SJCRH30 (cell line): ENCODE data around the gene PPP1R9B. TPM values are rescaled to one million over a fixed set of nuclear protein-coding genes. Genes with fewer than 3 reads are reported as not detected.

Source experiments
- DNase-seq, 2 experiments: peaks; one replicate each; pipeline ENCODE4 v3.0.0-alpha.2; 2015 to 2020
- H3K27ac ChIP-seq: fragments of 250-450 bp; sonication (Bioruptor Pico); 2 replicates; pipeline ENCODE4 v1.5.1; 2020; ENCODE audit warnings: mild to moderate bottlenecking, moderate library complexity
- H3K27me3 ChIP-seq: fragments of 250-450 bp; sonication (Bioruptor Pico); 2 replicates; pipeline ENCODE4 v1.5.1; 2020; ENCODE audit warnings: mild to moderate bottlenecking, moderate library complexity
- H3K36me3 ChIP-seq: fragments of 250-450 bp; sonication (Bioruptor Pico); 2 replicates; pipeline ENCODE4 v1.5.1; 2020; ENCODE audit warnings: mild to moderate bottlenecking, moderate library complexity
- H3K4me1 ChIP-seq: fragments of 250-450 bp; sonication (Bioruptor Pico); 2 replicates; pipeline ENCODE4 v1.5.1; 2020; ENCODE audit warnings: mild to moderate bottlenecking, moderate library complexity
- H3K4me3 ChIP-seq: fragments of 250-450 bp; sonication (Bioruptor Pico); 2 replicates; pipeline ENCODE4 v1.5.1; 2020; ENCODE audit warnings: mild to moderate bottlenecking, moderate library complexity
- H3K9me3 ChIP-seq: fragments of 250-450 bp; sonication (Bioruptor Pico); replicated peaks from 2 replicates; pipeline ENCODE4 v1.5.1; 2020; ENCODE audit warnings: mild to moderate bottlenecking, moderate library complexity
- total RNA-seq: library from RNA; depleted of rRNA; stranded (reverse); fragments of >200 nt; shearing (Covaris generic); gene quantifications from 2 replicates; pipeline ENCODE4 v1.2.3, GENCODE V29; 2014; rRNA removed

Gene PPP1R9B, protein sequence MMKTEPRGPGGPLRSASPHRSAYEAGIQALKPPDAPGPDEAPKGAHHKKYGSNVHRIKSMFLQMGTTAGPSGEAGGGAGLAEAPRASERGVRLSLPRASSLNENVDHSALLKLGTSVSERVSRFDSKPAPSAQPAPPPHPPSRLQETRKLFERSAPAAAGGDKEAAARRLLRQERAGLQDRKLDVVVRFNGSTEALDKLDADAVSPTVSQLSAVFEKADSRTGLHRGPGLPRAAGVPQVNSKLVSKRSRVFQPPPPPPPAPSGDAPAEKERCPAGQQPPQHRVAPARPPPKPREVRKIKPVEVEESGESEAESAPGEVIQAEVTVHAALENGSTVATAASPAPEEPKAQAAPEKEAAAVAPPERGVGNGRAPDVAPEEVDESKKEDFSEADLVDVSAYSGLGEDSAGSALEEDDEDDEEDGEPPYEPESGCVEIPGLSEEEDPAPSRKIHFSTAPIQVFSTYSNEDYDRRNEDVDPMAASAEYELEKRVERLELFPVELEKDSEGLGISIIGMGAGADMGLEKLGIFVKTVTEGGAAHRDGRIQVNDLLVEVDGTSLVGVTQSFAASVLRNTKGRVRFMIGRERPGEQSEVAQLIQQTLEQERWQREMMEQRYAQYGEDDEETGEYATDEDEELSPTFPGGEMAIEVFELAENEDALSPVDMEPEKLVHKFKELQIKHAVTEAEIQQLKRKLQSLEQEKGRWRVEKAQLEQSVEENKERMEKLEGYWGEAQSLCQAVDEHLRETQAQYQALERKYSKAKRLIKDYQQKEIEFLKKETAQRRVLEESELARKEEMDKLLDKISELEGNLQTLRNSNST
- 32.1 TPM in 2 replicates for total RNA-seq

DNA sequence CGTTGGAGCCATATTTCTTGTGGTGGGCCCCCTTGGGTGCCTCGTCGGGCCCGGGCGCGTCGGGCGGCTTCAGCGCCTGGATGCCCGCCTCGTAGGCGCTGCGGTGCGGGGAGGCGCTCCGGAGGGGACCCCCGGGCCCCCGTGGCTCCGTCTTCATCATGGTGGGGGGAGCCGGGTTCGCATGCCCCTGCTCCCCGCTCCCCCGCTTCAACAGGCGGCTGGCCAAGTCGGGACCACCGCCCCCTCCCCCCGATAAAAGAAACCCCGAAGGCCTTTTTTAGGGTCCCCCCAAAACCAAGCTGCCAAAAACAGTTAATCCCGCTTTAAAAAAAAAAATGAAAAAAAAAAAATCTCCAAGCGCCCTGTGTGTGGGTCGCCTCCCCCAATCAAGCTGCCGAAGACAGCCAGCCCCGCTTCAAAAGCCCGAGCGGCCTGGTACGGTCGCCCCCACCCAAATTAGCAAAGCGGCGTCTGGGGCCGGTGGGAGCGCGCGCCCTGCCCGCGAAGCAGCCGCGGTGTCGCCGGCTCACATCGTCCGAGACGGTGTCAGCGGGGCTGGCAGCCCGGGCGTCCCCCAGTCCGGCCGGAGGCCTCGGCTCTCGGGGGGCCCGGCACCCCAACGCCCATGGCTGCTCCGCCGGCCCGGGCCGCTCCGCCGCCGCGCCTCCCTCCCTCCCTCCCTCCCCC is at the start of gene PPP1R9B:
Gene PPP1R9B, minus strand, starts transcription at position 324 of the 687 bp plus-strand sequence. Its CDS starts 164 bp downstream, at position 160.
- Histone ChIP-seq H3K27me3 (no peaks in the 10 kb centered on the region), H3K4me1 (peaks cover 12% of the 10 kb centered on the region), H3K9me3 (no peaks in the 10 kb centered on the region), H3K27ac (peak within 1 kb of the TSS; percentile 56), H3K4me3 (peak within 1 kb of the TSS; percentile 91), H3K36me3 (no peaks in the 10 kb centered on the region)
- DNase-seq: no peak

DNA sequence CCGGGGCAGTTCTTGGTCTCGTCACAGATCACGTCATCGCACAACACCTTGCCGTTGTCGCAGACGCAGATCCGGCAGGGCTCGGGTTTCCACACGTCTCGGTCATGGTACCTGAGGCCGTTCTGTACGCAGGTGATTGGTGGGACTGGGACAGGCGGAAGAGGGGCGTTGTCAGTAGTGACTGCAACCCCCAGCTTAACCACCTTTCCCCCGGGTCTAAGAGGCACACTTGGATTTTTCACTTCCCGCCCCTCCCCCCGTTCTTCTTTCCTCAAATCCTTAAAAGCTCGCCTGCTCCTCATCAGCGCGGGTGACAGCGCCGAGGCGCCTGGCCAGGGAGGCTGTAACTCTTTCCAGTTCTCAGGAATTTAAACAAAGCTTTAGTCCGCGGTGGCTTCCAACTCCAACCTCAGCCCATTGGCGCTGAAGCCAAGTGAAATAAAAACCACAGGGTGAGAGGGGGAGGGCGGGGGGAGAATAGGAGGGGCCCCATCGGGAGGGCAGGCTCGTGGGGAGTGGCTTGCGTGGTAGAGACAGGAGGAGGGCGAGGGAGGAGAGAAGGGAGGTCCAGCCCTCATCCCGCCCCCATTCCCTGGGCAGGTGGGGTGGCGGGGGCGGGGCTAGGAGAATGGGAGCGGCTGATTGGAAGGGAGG is 49.5 kb upstream of the PPP1R9B start:
- Histone ChIP-seq H3K36me3 (no peaks in the 10 kb centered on the region), H3K4me1 (peaks cover 21% of the 10 kb centered on the region), H3K27ac (no peak overlapping the region)

DNA sequence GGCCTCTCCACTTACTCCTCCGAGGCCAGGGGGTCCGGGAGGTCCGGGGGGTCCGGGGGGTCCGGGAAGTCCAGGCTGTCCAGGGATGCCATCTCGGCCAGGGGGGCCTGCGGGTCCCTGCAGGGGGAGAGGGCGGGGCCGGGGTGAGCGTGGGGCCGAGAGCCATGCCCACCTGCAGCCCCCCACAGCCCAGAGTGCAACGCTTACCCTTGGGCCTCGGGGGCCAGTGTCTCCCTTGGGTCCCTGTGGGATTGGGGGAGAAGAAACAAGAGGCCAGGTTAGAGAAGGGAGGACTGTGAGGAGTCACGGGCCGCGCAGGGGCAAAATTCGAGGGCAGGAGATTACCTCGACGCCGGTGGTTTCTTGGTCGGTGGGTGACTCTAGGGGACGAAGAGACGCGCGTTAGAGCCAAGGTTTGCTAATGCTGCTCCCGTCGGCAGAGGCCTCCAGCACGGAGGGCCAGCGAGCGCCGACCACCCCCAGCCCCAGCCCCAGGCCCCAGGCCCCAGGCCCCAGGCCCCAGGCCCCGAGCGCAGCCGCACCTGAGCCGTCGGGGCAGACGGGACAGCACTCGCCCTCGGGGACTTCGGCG is 48.8 kb upstream of the PPP1R9B start:
- H3K4me3 ChIP-seq: no peak overlapping the region
- H3K36me3 ChIP-seq: no peaks in the 10 kb centered on the region
- H3K9me3 ChIP-seq: no peaks in the 10 kb centered on the region
- DNase-seq: no peak
- peaks cover 21% of the 10 kb centered on the region for H3K4me1 ChIP-seq
- H3K27me3 ChIP-seq: peaks cover 8% of the 10 kb centered on the region
- no peak overlapping the region for H3K27ac ChIP-seq

More for the DNA sequence above, 49.5 kb upstream of the PPP1R9B start:
- Histone ChIP-seq H3K27me3 (peaks cover 8% of the 10 kb centered on the region), H3K4me3 (peak overlapping the region; percentile 29), H3K9me3 (no peaks in the 10 kb centered on the region)
- peak; percentile 90 to 91 for DNase-seq

DNA sequence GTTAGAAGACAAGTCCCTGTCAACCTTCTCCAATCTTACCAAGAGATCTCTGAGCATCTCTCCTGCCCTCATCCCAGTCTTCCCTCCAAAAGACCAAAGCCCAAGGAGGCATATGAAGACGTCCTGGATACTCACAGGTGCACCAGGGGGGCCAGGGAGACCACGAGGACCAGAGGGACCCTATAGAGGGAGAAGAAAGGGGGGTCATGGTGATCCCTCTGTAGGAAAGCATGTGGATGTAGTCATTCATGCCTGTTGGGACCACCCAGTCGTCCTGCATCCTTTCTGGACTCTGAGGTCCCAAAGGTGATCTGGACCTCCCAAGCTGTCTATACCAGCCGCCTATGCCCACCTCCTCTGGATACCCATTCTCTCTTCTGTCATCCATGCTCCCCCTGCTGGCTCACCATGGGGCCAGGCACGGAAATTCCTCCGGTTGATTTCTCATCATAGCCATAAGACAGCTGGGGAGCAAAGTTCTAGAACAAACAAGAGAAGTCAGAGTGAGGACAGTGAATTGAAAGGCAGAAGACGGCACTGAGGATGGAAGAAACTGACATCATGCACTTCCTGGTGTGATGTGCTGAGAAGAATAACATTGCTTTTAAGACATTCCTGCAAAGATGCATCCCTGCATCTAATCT is 47.7 kb upstream of the PPP1R9B start:
- peaks cover 8% of the 10 kb centered on the region for H3K27me3 ChIP-seq
- H3K36me3 ChIP-seq: no peaks in the 10 kb centered on the region
- H3K4me1 ChIP-seq: peaks cover 21% of the 10 kb centered on the region
- H3K4me3 ChIP-seq: no peak overlapping the region
- peak; percentile 76 to 83 for DNase-seq
- H3K27ac ChIP-seq: no peak overlapping the region
- no peaks in the 10 kb centered on the region for H3K9me3 ChIP-seq

DNA sequence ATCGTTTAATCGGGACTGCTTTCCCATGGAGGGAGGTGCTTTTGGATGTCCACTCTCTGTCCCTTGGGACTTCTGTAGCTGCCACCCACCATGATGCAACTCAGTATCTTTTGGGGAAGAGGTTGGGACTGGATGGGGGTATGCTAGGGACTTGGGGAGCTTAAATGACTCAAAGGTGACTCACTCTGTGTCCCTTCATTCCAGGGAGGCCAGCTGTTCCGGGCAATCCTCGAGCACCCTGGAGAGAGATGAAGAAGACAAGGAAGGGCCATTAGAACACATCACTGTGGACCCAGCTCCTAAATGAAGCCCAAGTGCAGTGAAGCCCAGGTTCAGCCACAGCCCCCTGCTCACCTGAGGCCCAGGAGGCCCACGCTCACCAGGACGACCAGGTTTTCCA is 46.3 kb upstream of the PPP1R9B start:
- Histone ChIP-seq H3K27ac (peak overlapping the region; percentile 62), H3K4me1 (peaks cover 21% of the 10 kb centered on the region), H3K36me3 (no peaks in the 10 kb centered on the region), H3K9me3 (no peaks in the 10 kb centered on the region), H3K4me3 (no peak overlapping the region), H3K27me3 (peaks cover 8% of the 10 kb centered on the region)
- DNase-seq: peak; percentile 64 to 66

DNA sequence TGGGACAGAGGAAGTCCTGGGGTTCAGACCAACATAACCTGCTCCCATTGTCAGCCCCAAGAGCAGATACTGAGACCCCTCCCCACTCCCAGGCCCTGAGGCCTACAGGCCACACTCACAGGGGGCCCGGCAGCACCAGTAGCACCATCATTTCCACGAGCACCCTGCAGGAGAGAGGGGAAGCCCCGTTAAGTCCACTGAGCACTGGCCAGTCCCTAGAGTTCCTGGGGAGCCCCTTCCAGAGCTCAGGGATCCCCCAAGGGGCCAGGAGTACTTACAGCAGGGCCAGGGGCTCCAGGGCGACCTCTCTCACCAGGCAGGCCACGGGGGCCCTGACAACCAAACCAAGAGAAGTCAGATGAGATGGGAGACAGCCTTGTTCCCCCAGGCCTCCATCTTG is 45.6 kb upstream of the PPP1R9B start:
- peaks cover 2% of the 10 kb centered on the region for H3K27me3 ChIP-seq
- no peaks in the 10 kb centered on the region for H3K9me3 ChIP-seq
- H3K36me3 ChIP-seq: no peaks in the 10 kb centered on the region
- no peak overlapping the region for H3K4me3 ChIP-seq
- DNase-seq: no peak
- peak overlapping the region; percentile 62 for H3K27ac ChIP-seq
- peaks cover 21% of the 10 kb centered on the region for H3K4me1 ChIP-seq

DNA sequence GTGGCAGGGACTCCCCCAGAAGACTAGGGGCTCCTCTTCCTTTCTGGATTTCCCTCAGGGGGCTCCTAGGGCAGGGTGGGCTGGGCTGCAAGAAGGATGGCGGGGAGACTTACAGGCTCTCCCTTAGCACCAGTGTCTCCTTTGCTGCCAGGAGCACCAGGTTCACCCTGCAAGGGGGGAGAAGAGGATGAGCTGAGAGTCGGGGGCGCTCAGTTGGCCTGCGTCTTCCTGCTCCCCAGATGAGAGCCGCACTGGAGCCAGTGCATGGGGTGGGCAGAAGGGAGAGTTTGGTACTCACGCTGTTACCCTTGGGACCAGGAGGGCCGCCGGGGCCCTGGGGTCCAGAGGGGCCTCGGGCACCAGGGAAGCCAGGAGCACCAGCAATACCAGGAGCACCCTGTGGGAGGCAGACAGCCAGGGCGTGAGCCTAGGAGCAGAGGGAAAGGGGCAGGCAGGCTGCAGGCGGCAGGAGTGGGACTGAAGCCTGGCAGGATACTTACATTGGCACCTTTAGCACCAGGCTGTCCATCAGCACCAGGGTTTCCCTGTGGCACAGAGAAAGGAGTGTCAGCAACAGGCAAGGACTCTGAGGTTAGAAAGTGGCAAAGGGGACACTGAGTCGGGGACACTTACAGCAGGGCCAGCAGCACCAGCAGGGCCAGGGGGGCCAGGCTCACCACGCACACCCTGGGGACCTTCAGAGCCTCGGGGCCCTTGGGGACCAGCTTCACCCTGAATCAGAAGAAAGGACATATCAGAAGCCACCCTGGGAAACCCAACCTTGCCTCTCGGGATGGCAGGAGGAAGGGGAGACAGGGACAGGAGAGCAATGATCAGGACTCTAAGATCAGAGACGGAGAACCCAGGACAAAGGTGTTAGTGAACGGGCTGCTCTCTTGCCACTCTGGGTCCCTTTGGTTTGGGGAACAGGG is 44.7 kb upstream of the PPP1R9B start:
- Histone ChIP-seq H3K9me3 (no peaks in the 10 kb centered on the region), H3K27ac (no peak overlapping the region), H3K4me3 (no peak overlapping the region), H3K36me3 (no peaks in the 10 kb centered on the region), H3K27me3 (no peaks in the 10 kb centered on the region), H3K4me1 (peaks cover 21% of the 10 kb centered on the region)
- DNase-seq: no peak

DNA sequence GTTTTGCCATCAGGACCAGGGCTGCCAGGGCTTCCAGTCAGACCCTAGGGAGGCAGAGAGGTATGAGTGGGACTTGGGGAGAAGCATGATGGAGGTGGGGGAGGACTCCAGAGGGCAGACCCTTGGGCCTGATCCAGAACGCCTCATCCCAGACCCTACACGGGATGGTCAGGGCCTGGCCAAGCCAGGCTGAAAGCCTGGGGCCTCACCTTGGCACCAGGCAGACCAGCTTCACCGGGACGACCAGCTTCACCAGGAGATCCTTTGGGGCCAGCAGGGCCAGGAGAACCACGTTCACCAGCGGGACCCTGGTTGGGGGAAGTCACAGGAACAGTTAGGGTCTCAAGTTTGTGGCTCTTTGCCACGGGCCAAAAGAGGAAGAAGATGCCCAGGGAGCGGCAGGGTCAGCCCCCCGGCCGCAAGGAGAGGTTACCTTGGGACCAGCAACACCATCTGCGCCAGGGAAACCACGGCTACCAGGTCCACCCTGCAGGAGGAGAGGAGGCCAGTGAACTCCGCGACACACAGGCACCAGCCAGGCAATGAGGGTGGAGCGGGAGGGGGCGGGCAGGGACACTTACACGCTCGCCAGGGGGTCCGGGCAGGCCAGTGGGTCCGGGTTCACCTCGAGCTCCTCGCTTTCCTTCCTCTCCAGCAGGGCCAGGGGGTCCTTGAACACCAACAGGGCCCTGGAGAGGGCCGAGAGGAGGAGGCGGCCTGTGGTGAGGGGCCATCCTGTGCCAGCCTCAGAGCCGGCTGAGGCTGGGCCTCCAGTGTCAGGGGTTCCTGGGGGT is 43.9 kb upstream of the PPP1R9B start:
- no peak overlapping the region for H3K27ac ChIP-seq
- no peaks in the 10 kb centered on the region for H3K27me3 ChIP-seq
- peaks cover 21% of the 10 kb centered on the region for H3K4me1 ChIP-seq
- H3K36me3 ChIP-seq: no peaks in the 10 kb centered on the region
- no peak for DNase-seq
- no peaks in the 10 kb centered on the region for H3K9me3 ChIP-seq
- no peak overlapping the region for H3K4me3 ChIP-seq

DNA sequence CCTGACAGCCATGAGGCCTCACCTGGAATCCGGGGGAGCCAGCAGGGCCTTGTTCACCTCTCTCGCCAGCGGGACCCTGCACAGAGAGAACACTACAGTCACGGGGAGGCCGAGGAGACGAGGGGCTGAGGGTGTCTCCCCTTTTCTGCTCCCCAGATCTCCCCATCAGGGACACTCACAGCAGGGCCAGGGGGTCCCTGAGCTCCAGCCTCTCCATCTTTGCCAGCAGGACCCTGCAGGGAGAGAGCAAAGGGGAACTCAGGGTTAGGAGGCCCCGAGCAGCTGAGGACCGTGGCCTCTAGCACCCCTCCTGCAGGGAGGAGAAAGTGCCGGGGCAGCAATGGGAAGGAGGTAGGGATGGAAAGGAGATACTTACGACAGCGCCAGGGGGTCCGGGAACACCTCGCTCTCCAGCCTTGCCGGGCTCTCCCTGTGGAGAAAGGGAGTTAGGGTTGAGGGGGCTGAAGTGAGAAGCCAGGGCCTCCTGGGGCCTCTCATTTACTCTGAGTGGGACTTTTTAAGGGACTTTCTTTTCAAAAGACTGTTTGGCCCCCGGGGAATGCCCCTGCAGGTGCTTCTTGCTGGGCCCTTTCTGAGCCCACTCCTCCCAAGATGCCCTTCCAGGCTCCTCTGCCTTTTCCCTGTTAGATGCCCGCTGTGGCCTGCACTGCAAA is 42.3 kb upstream of the PPP1R9B start:
- no peaks in the 10 kb centered on the region for H3K27me3 ChIP-seq
- DNase-seq: no peak
- no peak overlapping the region for H3K27ac ChIP-seq
- H3K36me3 ChIP-seq: no peaks in the 10 kb centered on the region
- peaks cover 15% of the 10 kb centered on the region for H3K4me1 ChIP-seq
- no peak overlapping the region for H3K4me3 ChIP-seq
- H3K9me3 ChIP-seq: no peaks in the 10 kb centered on the region

DNA sequence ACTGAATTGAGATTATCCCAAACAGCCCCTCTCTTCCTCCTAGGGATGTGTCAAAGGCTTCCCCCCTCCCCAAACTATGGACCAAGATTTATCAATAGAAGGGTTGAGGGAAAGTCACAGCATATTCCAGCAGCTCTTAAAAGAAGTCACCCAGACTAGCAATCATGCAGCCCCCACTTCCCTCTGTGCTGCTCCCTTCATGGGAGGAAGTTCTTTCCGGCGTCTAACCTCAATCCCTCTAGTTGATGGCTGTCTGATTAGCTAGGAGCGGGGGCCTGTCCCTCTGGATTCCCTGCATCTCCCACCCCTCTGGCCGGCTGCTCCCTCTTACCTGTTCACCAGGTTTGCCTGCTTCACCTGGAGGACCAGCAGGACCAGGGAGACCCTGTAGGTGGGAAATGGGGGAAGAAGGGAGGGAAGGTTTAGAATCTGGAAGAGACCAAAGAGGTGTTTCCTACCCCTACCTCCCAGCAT is 41.7 kb upstream of the PPP1R9B start:
- peaks cover 11% of the 10 kb centered on the region for H3K4me1 ChIP-seq

DNA sequence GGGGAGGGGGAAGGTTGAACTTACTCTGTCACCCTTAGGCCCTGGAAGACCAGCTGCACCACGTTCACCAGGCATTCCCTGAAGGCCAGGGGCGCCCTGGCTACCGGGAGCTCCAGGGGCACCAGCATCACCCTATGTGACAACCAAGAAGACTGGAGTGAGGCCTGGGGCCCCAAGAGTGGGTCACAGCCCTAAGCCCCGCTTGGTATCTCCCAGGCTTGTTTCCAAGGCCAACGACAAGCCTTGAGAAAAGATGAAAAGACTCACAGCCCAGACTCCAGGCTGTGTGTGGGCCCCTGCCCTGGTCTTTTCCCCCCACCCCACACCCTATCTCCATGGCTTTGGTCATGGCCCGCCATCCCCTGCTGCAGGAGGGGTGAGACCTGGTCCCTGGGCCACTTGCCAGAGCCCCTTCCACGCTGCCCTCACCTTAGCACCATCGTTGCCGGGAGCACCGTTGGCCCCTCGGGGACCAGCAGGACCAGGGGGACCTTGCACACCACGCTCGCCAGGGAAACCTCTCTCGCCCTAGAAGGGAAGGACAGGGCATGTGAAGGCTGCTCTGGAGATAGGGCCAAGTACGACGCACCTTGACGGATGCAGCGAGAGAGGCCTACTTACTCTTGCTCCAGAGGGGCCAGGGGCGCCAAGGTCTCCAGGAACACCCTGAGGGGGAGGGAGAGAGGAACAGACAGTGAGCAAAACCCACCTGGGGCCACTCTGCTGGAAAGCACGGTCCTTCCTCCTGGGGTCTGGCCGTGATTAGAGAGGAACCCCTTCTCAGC is 41.1 kb upstream of the PPP1R9B start:
- Histone ChIP-seq H3K9me3 (no peaks in the 10 kb centered on the region), H3K4me3 (no peak overlapping the region), H3K36me3 (no peaks in the 10 kb centered on the region), H3K4me1 (peaks cover 5% of the 10 kb centered on the region), H3K27me3 (no peaks in the 10 kb centered on the region), H3K27ac (no peak overlapping the region)
- DNase-seq: no peak

More for the DNA sequence above, 41.7 kb upstream of the PPP1R9B start:
- H3K9me3 ChIP-seq: no peaks in the 10 kb centered on the region
- DNase-seq: no peak
- no peak overlapping the region for H3K27ac ChIP-seq
- no peak overlapping the region for H3K4me3 ChIP-seq
- no peaks in the 10 kb centered on the region for H3K36me3 ChIP-seq
- H3K27me3 ChIP-seq: no peaks in the 10 kb centered on the region
